Neural cell (in vitro differentiated cells): ENCODE data around the gene PTPN9. TPM values are rescaled to one million over a fixed set of nuclear protein-coding genes. Genes with fewer than 3 reads are reported as not detected.

ENCODE experiments used
- H2AFZ ChIP-seq: fragments of 200-600, 300-800 bp; sonication (generic), shearing (Covaris generic); 2 replicates; pipeline ENCODE4 v1.6.0; 2014; ENCODE audit warnings: low read depth, mild to moderate bottlenecking, antibody characterized with exemption, low read length, moderate library complexity
- H3F3A ChIP-seq: fragments of 200-600 bp; shearing (Covaris generic); 2 replicates; pipeline ENCODE4 v1.6.1; 2016; ENCODE audit warnings: mild to moderate bottlenecking, moderate library complexity, mixed read lengths, antibody characterized with exemption, low read length; ENCODE audit not compliant: insufficient read depth, poor library complexity, severe bottlenecking
- H3K27ac ChIP-seq: fragments of 200-600, 300-800 bp; sonication (generic), shearing (Covaris generic); 2 replicates; pipeline ENCODE4 v1.5.1; 2014; ENCODE audit warnings: mild to moderate bottlenecking, low read length, moderate library complexity
- H3K27me3 ChIP-seq: fragments of 300-800, 200-600 bp; sonication (generic), shearing (Covaris generic); 2 replicates; pipeline ENCODE4 v1.6.0; 2014; ENCODE audit warnings: mild to moderate bottlenecking, low read depth, low read length, moderate library complexity; ENCODE audit not compliant: insufficient read depth
- H3K36me3 ChIP-seq: fragments of 300-800, 200-600 bp; sonication (generic), shearing (Covaris generic); 2 replicates; pipeline ENCODE4 v1.5.1; 2014; ENCODE audit warnings: mild to moderate bottlenecking, antibody characterized with exemption, low read length, moderate library complexity; ENCODE audit not compliant: insufficient read depth
- H3K4me2 ChIP-seq: fragments of 300-800, 200-600 bp; sonication (generic), shearing (Covaris generic); 2 replicates; pipeline ENCODE4 v1.6.0; 2014; ENCODE audit warnings: mild to moderate bottlenecking, low read length
- H3K4me3 ChIP-seq: fragments of 300-800, 200-600 bp; sonication (generic), shearing (Covaris generic); 2 replicates; pipeline ENCODE4 v1.5.1; 2014; ENCODE audit warnings: mild to moderate bottlenecking, low read length, moderate library complexity
- H3K79me2 ChIP-seq: fragments of 200-600 bp; shearing (Covaris generic); replicated peaks from 2 replicates; pipeline ENCODE4 v1.6.0; 2014; ENCODE audit warnings: mild to moderate bottlenecking, low read length, moderate library complexity; ENCODE audit not compliant: insufficient read depth
- H3K9ac ChIP-seq: fragments of 300-800, 200-600 bp; sonication (generic), shearing (Covaris generic); 2 replicates; pipeline ENCODE4 v1.6.1; 2016; ENCODE audit warnings: mild to moderate bottlenecking, low read length, mixed read lengths
- H3K9me2 ChIP-seq: fragments of 200-600 bp; shearing (Covaris generic); 2 replicates; pipeline ENCODE4 v1.6.1; 2016; ENCODE audit warnings: mild to moderate bottlenecking, low read length, mixed read lengths; ENCODE audit not compliant: insufficient read depth
- H3K9me3 ChIP-seq: fragments of 200-600, 300-800 bp; sonication (generic), shearing (Covaris generic); 2 replicates; pipeline ENCODE4 v1.6.1; 2016; ENCODE audit warnings: mild to moderate bottlenecking, mixed run types, low read length, moderate library complexity, mixed read lengths
- H4K20me1 ChIP-seq: fragments of 200-600 bp; shearing (Covaris generic); 2 replicates; pipeline ENCODE4 v1.6.1; 2016; ENCODE audit warnings: mild to moderate bottlenecking, mixed run types; ENCODE audit not compliant: insufficient read depth
- CTCF ChIP-seq: fragments of 450-650 bp; IDR thresholded peaks from 2 replicates; pipeline ENCODE4 v1.5.1; 2014; ENCODE audit warnings: antibody characterized with exemption, mild to moderate bottlenecking, moderate library complexity; ENCODE audit not compliant: poor library complexity, severe bottlenecking
- EP300 ChIP-seq: fragments of 450-650 bp; conservative IDR thresholded peaks from 2 replicates; pipeline ENCODE4 v1.6.1; 2014; ENCODE audit warnings: antibody characterized with exemption, mild to moderate bottlenecking, moderate library complexity; ENCODE audit not compliant: poor library complexity, severe bottlenecking
- EZH2 ChIP-seq: fragments of 200-600, 300-800 bp; shearing (Covaris generic), sonication (generic); IDR thresholded peaks from 2 replicates; pipeline ENCODE4 v1.6.1; 2014; ENCODE audit warnings: antibody characterized with exemption, low read length, borderline replicate concordance, mild to moderate bottlenecking; ENCODE audit not compliant: insufficient read depth, poor library complexity, severe bottlenecking
- MXI1 ChIP-seq: fragments of 450-650 bp; conservative IDR thresholded peaks from 2 replicates; pipeline ENCODE4 v1.6.1; 2014; ENCODE audit warnings: antibody characterized with exemption, mild to moderate bottlenecking; ENCODE audit not compliant: poor library complexity, severe bottlenecking
- POLR2AphosphoS5 ChIP-seq: IDR thresholded peaks from 2 replicates; pipeline ENCODE4 v1.6.1; 2012
- RAD21 ChIP-seq: fragments of 450-650 bp; conservative IDR thresholded peaks from 2 replicates; pipeline ENCODE4 v1.6.1; 2014; ENCODE audit warnings: antibody characterized with exemption, mild to moderate bottlenecking, moderate library complexity
- REST ChIP-seq: IDR thresholded peaks from 2 replicates; pipeline ENCODE4 v1.6.1; 2012; ENCODE audit warnings: borderline replicate concordance
- SMC3 ChIP-seq: fragments of 450-650 bp; conservative IDR thresholded peaks from 2 replicates; pipeline ENCODE4 v1.6.1; 2014; ENCODE audit warnings: antibody characterized with exemption, mild to moderate bottlenecking, moderate library complexity; ENCODE audit not compliant: poor library complexity
- TAF1 ChIP-seq: IDR thresholded peaks from 2 replicates; pipeline ENCODE4 v1.6.1; 2012; ENCODE audit warnings: low read depth
- polyA plus RNA-seq: library from polyadenylated mRNA; depleted of rRNA; stranded (reverse); fragments of >200 nt; gene quantifications from 2 replicates; pipeline ENCODE4 v1.2.3, GENCODE V29; 2014

PTPN9 gene
- polyA plus RNA-seq, 1 donor from 2014 or later = 33.1 TPM

- Histone ChIP-seq H3K4me2 (peak overlapping the region; percentile 28), H3K9ac (peak overlapping the region; percentile 80), H3K9me3 (no peaks in the 10 kb centered on the region), H3K9me2 (no peaks in the 10 kb centered on the region), H3K36me3 (no peaks in the 10 kb centered on the region), H2AFZ (no peak overlapping the region), H3K79me2 (peaks cover 2% of the 10 kb centered on the region), H4K20me1 (no peaks in the 10 kb centered on the region), H3K27ac (peak overlapping the region; percentile 80), H3F3A (no peaks in the 10 kb centered on the region), H3K27me3 (no peaks in the 10 kb centered on the region), H3K4me3 (peak overlapping the region; percentile 97)
- TF ChIP-seq REST (peak; percentile 33), CTCF (no peak), POLR2AphosphoS5 (peak; percentile 8)
These were observed 124.4 kb downstream of the PTPN9 start for GRCh38 chr15:75454471-75455378.

- Histone ChIP-seq H3K4me2 (peak overlapping the region; percentile 97), H3K9ac (peak overlapping the region; percentile 80), H3K27me3 (no peaks in the 10 kb centered on the region), H3K4me3 (peak overlapping the region; percentile 97), H4K20me1 (no peaks in the 10 kb centered on the region), H3K27ac (peak overlapping the region; percentile 91), H3K9me2 (no peaks in the 10 kb centered on the region), H3K36me3 (no peaks in the 10 kb centered on the region), H3F3A (no peaks in the 10 kb centered on the region), H3K9me3 (no peaks in the 10 kb centered on the region), H3K79me2 (peaks cover 10% of the 10 kb centered on the region), H2AFZ (no peak overlapping the region)
- TF ChIP-seq RAD21 = no peak
- TF ChIP-seq SMC3 = no peak
- TF ChIP-seq REST = no peak
- TF ChIP-seq EZH2 = no peak
- TF ChIP-seq POLR2AphosphoS5 = peak; percentile 77
- peak; percentile 96 for TF ChIP-seq MXI1
- no peak for TF ChIP-seq CTCF
- no peak for TF ChIP-seq EP300
- TF ChIP-seq TAF1 = peak; percentile 84
These were observed 125.2 kb downstream of the PTPN9 start for GRCh38 chr15:75453703-75454470.
